ENCODE data around the gene GAMT.

DNA sequence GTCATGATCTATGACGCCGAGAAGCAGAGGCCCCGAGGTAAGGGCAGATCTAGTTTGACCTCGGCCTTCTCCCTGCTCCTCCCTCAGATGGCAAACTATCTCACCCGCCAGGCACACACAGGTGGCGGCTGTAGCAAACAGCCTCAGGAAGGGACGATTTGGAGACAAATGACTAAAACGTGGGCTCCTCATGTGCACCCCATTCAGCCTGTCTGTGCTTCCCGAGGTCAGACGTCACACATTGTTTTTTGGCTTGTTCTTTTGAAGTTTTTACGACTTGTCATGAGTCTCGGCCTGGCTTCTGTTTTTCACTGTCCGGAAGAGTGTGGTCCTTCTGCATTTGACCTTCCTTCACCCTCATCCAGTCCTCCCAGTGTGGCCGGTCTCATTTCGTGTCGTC, 21.0 kb upstream of the GAMT start:
- TF ChIP-seq, protein P1, sequence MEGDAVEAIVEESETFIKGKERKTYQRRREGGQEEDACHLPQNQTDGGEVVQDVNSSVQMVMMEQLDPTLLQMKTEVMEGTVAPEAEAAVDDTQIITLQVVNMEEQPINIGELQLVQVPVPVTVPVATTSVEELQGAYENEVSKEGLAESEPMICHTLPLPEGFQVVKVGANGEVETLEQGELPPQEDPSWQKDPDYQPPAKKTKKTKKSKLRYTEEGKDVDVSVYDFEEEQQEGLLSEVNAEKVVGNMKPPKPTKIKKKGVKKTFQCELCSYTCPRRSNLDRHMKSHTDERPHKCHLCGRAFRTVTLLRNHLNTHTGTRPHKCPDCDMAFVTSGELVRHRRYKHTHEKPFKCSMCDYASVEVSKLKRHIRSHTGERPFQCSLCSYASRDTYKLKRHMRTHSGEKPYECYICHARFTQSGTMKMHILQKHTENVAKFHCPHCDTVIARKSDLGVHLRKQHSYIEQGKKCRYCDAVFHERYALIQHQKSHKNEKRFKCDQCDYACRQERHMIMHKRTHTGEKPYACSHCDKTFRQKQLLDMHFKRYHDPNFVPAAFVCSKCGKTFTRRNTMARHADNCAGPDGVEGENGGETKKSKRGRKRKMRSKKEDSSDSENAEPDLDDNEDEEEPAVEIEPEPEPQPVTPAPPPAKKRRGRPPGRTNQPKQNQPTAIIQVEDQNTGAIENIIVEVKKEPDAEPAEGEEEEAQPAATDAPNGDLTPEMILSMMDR (conservative IDR thresholded peaks at IDR 0.05 in 1 of 2, IDR thresholded peaks at IDR 0.05 in 1 of 2; ENCODE audit: low read depth in 1 of 2, low read length in 2 of 2) = no peak
- no peak for TF ChIP-seq EZH2 (IDR thresholded peaks at IDR 0.05; ENCODE audit: low read length, missing control alignments)
